HL-60/S4 treated with retinoic acid at 250 ng/mL for 4 days and 3 days (cell line): ENCODE measurements around the gene SERPINI2.
"Not testable (repeated sequence)": the region's sequence is repeated elsewhere in the genome, so short reads cannot be mapped to it uniquely, and the experiment has no call there.

ENCODE experiments used
- in situ Hi-C: fragments of 300-500 bp; cut with MboI; formaldehyde crosslinking; loops from 2 replicates; pipeline ENCODE4 v1.7.0; 2022; ENCODE audit warnings: low sequenced_read_pairs

The SERPINI2 gene

GRCh38 chr3:167450675-167451074 is 23.2 kb downstream of the SERPINI2 start:
- in situ Hi-C loops = no loop called here

GRCh38 chr3:167450195-167450594 is 23.6 kb downstream of the SERPINI2 start:
- in situ Hi-C loops = no loop called here

GRCh38 chr3:167445491-167445890 is 28.4 kb downstream of the SERPINI2 start:
- in situ Hi-C loops = no loop called here

- in situ Hi-C loops = no loop called here
Measured at GRCh38 chr3:167441256-167441655, 32.6 kb downstream of the SERPINI2 start.

GRCh38 chr3:167437428-167438139 is 36.3 kb downstream of the SERPINI2 start:
- in situ Hi-C loops = no loop called here

- in situ Hi-C loops = not testable (repeated sequence)
Measured at GRCh38 chr3:167426962-167427361, 46.9 kb downstream of the SERPINI2 start.

- in situ Hi-C loops = loop anchor here (25.0 kb wide), 1 partner anchor 465 kb away; no protein-coding TSS in a partner anchor
Measured at GRCh38 chr3:167422396-167422795, 51.4 kb downstream of the SERPINI2 start.

GRCh38 chr3:167409611-167410010 is 64.2 kb downstream of the SERPINI2 start:
- in situ Hi-C loops = loop anchor here (25.0 kb wide), 1 partner anchor 478 kb away; no protein-coding TSS in a partner anchor

GRCh38 chr3:167406876-167407492 is 66.9 kb downstream of the SERPINI2 start:
- in situ Hi-C loops = loop anchor here (25.0 kb wide), 1 partner anchor 480 kb away; no protein-coding TSS in a partner anchor

GRCh38 chr3:167397826-167398225 is 76.0 kb downstream of the SERPINI2 start:
- in situ Hi-C loops = no loop called here

GRCh38 chr3:167396075-167396474 is 77.8 kb downstream of the SERPINI2 start:
- in situ Hi-C loops = no loop called here

- in situ Hi-C loops = no loop called here
Measured at GRCh38 chr3:167394003-167394402, 79.8 kb downstream of the SERPINI2 start.
